ENCODE measurements around the gene HOXD4. TPM values are rescaled to one million over a fixed set of nuclear protein-coding genes. Genes with fewer than 3 reads are reported as not detected.

The HOXD4 gene
- under 1 TPM in 1 of 2 donors, not detected in 1; 0.52 TPM for total RNA-seq

GRCh38 chr2:176151442-176152287 lies at the start of gene HOXD4:
Gene HOXD4, plus strand, starts transcription at chr2:176151550. Its CDS starts 84 bp downstream, at chr2:176151634.
- peaks cover 47 to 49% of the 10 kb centered on the region in 2 donors for H3K27me3 ChIP-seq
- DNase-seq (ENCODE audit: low spot score) = no peak
- H3K27ac ChIP-seq = no peak within 1 kb of the TSS
- H3K36me3 ChIP-seq = no peaks in the 10 kb centered on the region
- H3K4me3 ChIP-seq = peak within 1 kb of the TSS in 1 of 2 donors; percentile 15
- no peak for TF ChIP-seq CTCF (IDR thresholded peaks at IDR 0.05)
- H3K4me1 ChIP-seq = peaks cover 0 to 10% of the 10 kb centered on the region in 2 donors
- H3K9me3 ChIP-seq = no peaks in the 10 kb centered on the region

GRCh38 chr2:176101842-176102241 lies 49.5 kb upstream of the HOXD4 start:
- TF ChIP-seq CTCF (IDR thresholded peaks at IDR 0.05) = no peak
- Histone ChIP-seq H3K4me1 (peaks cover 0 to 49% of the 10 kb centered on the region in 2 donors), H3K4me3 (no peak overlapping the region), H3K9me3 (no peaks in the 10 kb centered on the region), H3K27ac (no peak overlapping the region), H3K27me3 (peaks cover 66 to 95% of the 10 kb centered on the region in 2 donors), H3K36me3 (no peaks in the 10 kb centered on the region)
- no peak for DNase-seq (ENCODE audit: low spot score)

- Histone ChIP-seq H3K27me3 (peaks cover 64 to 94% of the 10 kb centered on the region in 2 donors), H3K36me3 (no peaks in the 10 kb centered on the region), H3K4me3 (no peak overlapping the region), H3K4me1 (peaks cover 0 to 49% of the 10 kb centered on the region in 2 donors), H3K9me3 (no peaks in the 10 kb centered on the region), H3K27ac (no peak overlapping the region)
- no peak for TF ChIP-seq CTCF (IDR thresholded peaks at IDR 0.05)
- no peak for DNase-seq (ENCODE audit: low spot score)
Measured at GRCh38 chr2:176102309-176102866, 49.0 kb upstream of the HOXD4 start.

- Histone ChIP-seq H3K4me1 (peaks cover 0 to 45% of the 10 kb centered on the region in 2 donors), H3K27ac (no peak overlapping the region), H3K27me3 (peaks cover 59 to 92% of the 10 kb centered on the region in 2 donors)
Measured at GRCh38 chr2:176103194-176103593, 48.2 kb upstream of the HOXD4 start.

GRCh38 chr2:176103742-176104315 lies 47.5 kb upstream of the HOXD4 start:
- no peak overlapping the region for H3K4me3 ChIP-seq
- no peak for TF ChIP-seq CTCF (IDR thresholded peaks at IDR 0.05)
- peaks cover 0 to 46% of the 10 kb centered on the region in 2 donors for H3K4me1 ChIP-seq
- peaks cover 58 to 92% of the 10 kb centered on the region in 2 donors for H3K27me3 ChIP-seq
- H3K9me3 ChIP-seq = no peaks in the 10 kb centered on the region
- DNase-seq (ENCODE audit: low spot score) = no peak
- no peak overlapping the region for H3K27ac ChIP-seq
- H3K36me3 ChIP-seq = no peaks in the 10 kb centered on the region

More at GRCh38 chr2:176103194-176103593, 48.2 kb upstream of the HOXD4 start:
- no peaks in the 10 kb centered on the region for H3K36me3 ChIP-seq
- no peak for TF ChIP-seq CTCF (IDR thresholded peaks at IDR 0.05)
- H3K9me3 ChIP-seq = no peaks in the 10 kb centered on the region
- H3K4me3 ChIP-seq = no peak overlapping the region
- no peak for DNase-seq (ENCODE audit: low spot score)
